ENCODE measurements around the gene FAM227A.
A peak's percentile ranks its signal among the peaks of the same experiment; 100 is the strongest.

FAM227A gene

DNA sequence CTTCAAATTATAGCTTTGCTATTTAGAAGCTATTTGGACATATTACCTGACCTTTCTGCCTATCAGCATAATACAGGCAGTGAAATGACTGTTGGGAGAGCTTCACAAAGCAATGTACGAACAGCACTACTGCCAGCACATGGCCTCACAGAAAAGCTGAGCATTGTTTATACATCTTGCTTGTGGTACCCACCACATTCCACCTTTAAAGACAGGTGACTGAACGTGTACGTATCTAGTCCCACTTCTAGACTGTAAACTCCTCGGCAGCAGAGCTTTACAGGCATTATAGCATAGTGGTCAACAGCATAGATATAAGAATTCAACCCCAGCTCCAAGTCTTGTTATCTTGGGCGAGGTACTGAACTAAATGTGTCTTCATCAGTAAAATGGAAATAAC is 43.0 kb upstream of the FAM227A start:
- Histone ChIP-seq H3F3A (ENCODE audit: low read depth) (0 out of 2 replicates have a peak, but pooled peaks cover 3% of the 10 kb centered on the region), H2AFZ (ENCODE audit: low read length) (no peak overlapping the region), H4K20me1 (ENCODE audit: insufficient read depth, low read length, poor library complexity, severe bottlenecking) (peaks cover 21% of the 10 kb centered on the region), H3K27me3 (ENCODE audit: insufficient read depth, low read length, poor library complexity, severe bottlenecking) (no peaks in the 10 kb centered on the region), H3K9ac (ENCODE audit: low read depth, low read length, poor library complexity, severe bottlenecking) (peak overlapping the region; percentile 97), H3K4me3 (ENCODE audit: low read length, poor library complexity, severe bottlenecking) (peak overlapping the region; percentile 94), H3K9me3 (ENCODE audit: insufficient read depth, low read depth, low read length) (no peaks in the 10 kb centered on the region), H3K36me3 (ENCODE audit: insufficient read depth, low read length) (no peaks in the 10 kb centered on the region), H3K4me1 (ENCODE audit: insufficient read depth, low read length, poor library complexity, severe bottlenecking) (peaks cover 56% of the 10 kb centered on the region), H3K4me2 (ENCODE audit: low read depth, low read length, poor library complexity, severe bottlenecking) (peak overlapping the region; percentile 99), H3K79me2 (ENCODE audit: insufficient read depth, low read length) (peaks cover 63% of the 10 kb centered on the region), H3K9me2 (replicated peaks; ENCODE audit: low read depth, low read length) (no peaks in the 10 kb centered on the region)
- no peak for TF ChIP-seq EZH2phosphoT487 (IDR thresholded peaks at IDR 0.05; ENCODE audit: borderline replicate concordance)

DNA sequence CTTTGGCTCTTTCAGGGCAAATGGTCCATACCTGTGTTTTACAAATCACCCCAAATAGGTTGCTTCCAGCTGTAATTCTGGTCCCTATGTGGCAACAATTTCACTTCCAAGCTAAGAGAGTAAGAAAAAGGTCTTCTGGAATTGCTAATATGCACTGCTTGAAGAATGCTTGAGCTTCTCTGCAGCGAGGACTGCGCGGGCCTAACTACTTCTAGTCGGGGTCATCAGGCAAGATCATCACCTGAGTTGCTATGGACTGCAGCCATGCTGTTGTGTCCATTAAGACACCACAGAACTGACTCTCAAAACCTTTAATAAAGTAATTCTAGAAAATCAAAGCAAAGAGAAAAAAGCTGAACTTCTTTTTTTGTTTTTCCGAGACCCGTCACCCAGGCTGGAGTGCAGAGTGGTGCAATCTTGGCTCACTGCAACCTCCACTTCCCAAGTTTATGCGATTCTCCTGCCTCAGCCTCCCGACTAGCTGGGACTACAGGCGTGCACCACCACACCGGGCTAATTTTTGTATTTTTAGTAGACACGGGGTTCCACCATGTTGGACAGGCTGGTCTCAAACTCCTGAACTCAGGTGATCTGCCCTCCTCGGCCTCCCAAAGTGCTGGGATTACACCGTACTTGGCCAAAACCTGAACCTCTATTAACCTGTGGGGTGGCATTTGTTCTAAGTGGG is 42.4 kb upstream of the FAM227A start:
- Histone ChIP-seq H3K4me2 (ENCODE audit: low read depth, low read length, poor library complexity, severe bottlenecking) (peak overlapping the region; percentile 99), H2AFZ (ENCODE audit: low read length) (no peak overlapping the region), H3K27me3 (ENCODE audit: insufficient read depth, low read length, poor library complexity, severe bottlenecking) (no peaks in the 10 kb centered on the region), H3K4me1 (ENCODE audit: insufficient read depth, low read length, poor library complexity, severe bottlenecking) (peaks cover 62% of the 10 kb centered on the region), H3K9me3 (ENCODE audit: insufficient read depth, low read depth, low read length) (no peaks in the 10 kb centered on the region), H3F3A (ENCODE audit: low read depth) (0 out of 2 replicates have a peak, but pooled peaks cover 3% of the 10 kb centered on the region), H3K79me2 (ENCODE audit: insufficient read depth, low read length) (peaks cover 69% of the 10 kb centered on the region), H3K9me2 (replicated peaks; ENCODE audit: low read depth, low read length) (no peaks in the 10 kb centered on the region), H3K9ac (ENCODE audit: low read depth, low read length, poor library complexity, severe bottlenecking) (peak overlapping the region; percentile 97), H3K4me3 (ENCODE audit: low read length, poor library complexity, severe bottlenecking) (peak overlapping the region; percentile 94), H4K20me1 (ENCODE audit: insufficient read depth, low read length, poor library complexity, severe bottlenecking) (peaks cover 22% of the 10 kb centered on the region), H3K36me3 (ENCODE audit: insufficient read depth, low read length) (no peaks in the 10 kb centered on the region)
- TF ChIP-seq, protein P1, sequence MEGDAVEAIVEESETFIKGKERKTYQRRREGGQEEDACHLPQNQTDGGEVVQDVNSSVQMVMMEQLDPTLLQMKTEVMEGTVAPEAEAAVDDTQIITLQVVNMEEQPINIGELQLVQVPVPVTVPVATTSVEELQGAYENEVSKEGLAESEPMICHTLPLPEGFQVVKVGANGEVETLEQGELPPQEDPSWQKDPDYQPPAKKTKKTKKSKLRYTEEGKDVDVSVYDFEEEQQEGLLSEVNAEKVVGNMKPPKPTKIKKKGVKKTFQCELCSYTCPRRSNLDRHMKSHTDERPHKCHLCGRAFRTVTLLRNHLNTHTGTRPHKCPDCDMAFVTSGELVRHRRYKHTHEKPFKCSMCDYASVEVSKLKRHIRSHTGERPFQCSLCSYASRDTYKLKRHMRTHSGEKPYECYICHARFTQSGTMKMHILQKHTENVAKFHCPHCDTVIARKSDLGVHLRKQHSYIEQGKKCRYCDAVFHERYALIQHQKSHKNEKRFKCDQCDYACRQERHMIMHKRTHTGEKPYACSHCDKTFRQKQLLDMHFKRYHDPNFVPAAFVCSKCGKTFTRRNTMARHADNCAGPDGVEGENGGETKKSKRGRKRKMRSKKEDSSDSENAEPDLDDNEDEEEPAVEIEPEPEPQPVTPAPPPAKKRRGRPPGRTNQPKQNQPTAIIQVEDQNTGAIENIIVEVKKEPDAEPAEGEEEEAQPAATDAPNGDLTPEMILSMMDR (conservative IDR thresholded peaks at IDR 0.05; ENCODE audit: low read length), result no peak
- TF ChIP-seq EZH2phosphoT487 (IDR thresholded peaks at IDR 0.05; ENCODE audit: borderline replicate concordance), result no peak

DNA sequence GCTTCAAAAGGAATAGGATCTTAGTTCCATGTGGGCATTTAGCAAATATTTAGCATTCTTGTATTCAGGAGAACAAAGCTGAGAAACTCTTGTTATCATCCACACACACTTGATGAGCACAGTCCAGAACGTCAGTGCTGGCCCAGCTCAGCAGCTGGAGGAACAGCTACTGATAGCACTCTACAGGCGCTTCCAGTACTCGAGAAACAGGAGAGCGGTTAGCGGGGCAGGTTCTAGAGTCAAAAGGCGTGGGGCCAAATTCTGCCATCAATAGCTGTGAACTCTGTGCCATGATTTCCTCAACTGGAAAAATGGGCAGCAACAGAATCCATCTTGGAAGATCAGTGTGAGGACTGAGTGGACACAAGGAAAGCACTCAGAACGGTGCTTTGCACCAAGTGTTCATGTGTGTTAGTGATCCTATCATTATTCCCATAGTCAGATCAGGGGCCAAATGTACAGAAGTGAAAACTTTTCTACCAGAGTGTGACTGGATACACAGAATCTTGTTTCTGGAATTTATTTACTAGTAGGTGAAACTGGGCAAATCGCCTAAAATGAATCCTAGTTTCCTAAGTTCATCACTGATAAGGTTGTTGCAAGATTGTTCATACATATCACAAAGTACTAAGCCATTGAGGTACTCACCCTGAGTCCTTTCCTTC is 41.4 kb upstream of the FAM227A start:
- Histone ChIP-seq H3K9me2 (replicated peaks; ENCODE audit: low read depth, low read length) (no peaks in the 10 kb centered on the region), H3K9me3 (ENCODE audit: insufficient read depth, low read depth, low read length) (no peaks in the 10 kb centered on the region), H3K27me3 (ENCODE audit: insufficient read depth, low read length, poor library complexity, severe bottlenecking) (no peaks in the 10 kb centered on the region), H3K4me1 (ENCODE audit: insufficient read depth, low read length, poor library complexity, severe bottlenecking) (peaks cover 70% of the 10 kb centered on the region), H3K4me2 (ENCODE audit: low read depth, low read length, poor library complexity, severe bottlenecking) (peak overlapping the region; percentile 99), H4K20me1 (ENCODE audit: insufficient read depth, low read length, poor library complexity, severe bottlenecking) (peaks cover 22% of the 10 kb centered on the region), H3F3A (ENCODE audit: low read depth) (no peaks in the 10 kb centered on the region), H3K79me2 (ENCODE audit: insufficient read depth, low read length) (peaks cover 77% of the 10 kb centered on the region), H3K9ac (ENCODE audit: low read depth, low read length, poor library complexity, severe bottlenecking) (peak overlapping the region; percentile 97), H2AFZ (ENCODE audit: low read length) (no peak overlapping the region), H3K36me3 (ENCODE audit: insufficient read depth, low read length) (no peaks in the 10 kb centered on the region), H3K4me3 (ENCODE audit: low read length, poor library complexity, severe bottlenecking) (peak overlapping the region; percentile 94)
- TF ChIP-seq EZH2phosphoT487 (IDR thresholded peaks at IDR 0.05; ENCODE audit: borderline replicate concordance), result no peak
- TF ChIP-seq, protein P1 (conservative IDR thresholded peaks at IDR 0.05; ENCODE audit: low read length), result no peak

All from Loucy (cell line).